Activated naive CD4-positive, alpha-beta T cell treated with anti-CD3 and anti-CD28 coated beads, Interleukin-2, amount 50 U/mL, for 72 hours (primary cell): ENCODE data around the gene DUS1L. TPM values are rescaled to one million over a fixed set of nuclear protein-coding genes. Genes with fewer than 3 reads are reported as not detected.

Experiments used
- ATAC-seq, 2 donors: fragments of 150-1000 bp; cut with Tn5 transposase; 2 replicates each; pipeline ENCODE4 v1.10.0; 2021; ENCODE audit warnings: mild to moderate bottlenecking in 2 of 2, moderate library complexity in 2 of 2
- DNase-seq, 2 donors: peaks; one replicate each; pipeline ENCODE4 v3.0.0; 2021 to 2022; ENCODE audit warnings: low spot score in 2 of 2
- H3K27ac Mint-ChIP-seq, 2 donors: one replicate each; pipeline ENCODE4 v1.8.0; 2022; ENCODE audit warnings: mild to moderate bottlenecking in 2 of 2, mixed read lengths in 2 of 2
- H3K36me3 Mint-ChIP-seq, 2 donors: one replicate each; pipeline ENCODE4 v1.8.0; 2022; ENCODE audit warnings: mixed read lengths in 2 of 2
- H3K9me3 Mint-ChIP-seq, 2 donors: one replicate each; pipeline ENCODE4 v1.8.0; 2022; ENCODE audit warnings: mixed read lengths in 2 of 2
- total RNA-seq, 2 donors: library from RNA; stranded (reverse); gene quantifications; one replicate each; pipeline ENCODE4 v1.2.3, GENCODE V29; 2022

The DUS1L gene
- 100 to 1,000 TPM in 1 of 2 donors, 10 to 100 TPM in 1; 86.2 to 103 TPM for total RNA-seq

DNA sequence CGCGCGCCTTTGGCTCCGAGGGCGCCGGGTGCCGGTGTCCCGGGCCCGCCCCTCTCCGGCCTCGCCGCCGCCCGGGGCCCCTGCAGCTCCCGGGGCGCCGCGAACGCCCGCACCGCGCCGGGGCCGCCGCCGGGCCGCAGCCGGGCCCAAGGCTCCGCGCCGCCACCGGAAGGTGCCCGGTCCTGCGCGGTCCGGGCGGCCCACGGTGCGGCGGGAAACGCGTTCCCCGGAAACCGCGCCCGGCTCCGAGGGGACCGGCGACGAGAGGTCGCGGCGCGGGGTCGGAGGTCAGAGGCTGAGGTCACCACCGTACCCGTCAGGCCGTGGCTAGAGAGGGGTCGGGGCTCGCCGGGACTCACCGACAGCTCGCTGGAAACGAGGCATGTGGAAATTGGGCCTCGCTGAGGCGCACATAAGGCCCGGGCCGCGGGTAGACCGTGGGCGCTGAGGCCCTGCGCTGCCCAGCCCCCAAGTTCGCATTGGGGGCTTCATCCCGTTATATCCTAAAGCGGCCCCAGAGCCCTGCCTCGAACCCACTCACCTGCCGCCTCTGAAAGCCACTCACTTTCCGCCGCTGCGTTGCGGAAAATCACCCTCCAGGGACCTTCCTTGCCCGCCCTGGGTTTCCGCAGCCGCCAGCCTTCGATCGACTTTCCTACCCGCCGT, at the start of gene DUS1L:
TSS of gene DUS1L (minus strand) at position 167 of the 666 bp plus-strand sequence. CDS start 745 bp downstream, outside the sequence.
- no peaks in the 10 kb centered on the region for H3K9me3 Mint-ChIP-seq
- peak; percentile 83 to 89 for ATAC-seq

DNA sequence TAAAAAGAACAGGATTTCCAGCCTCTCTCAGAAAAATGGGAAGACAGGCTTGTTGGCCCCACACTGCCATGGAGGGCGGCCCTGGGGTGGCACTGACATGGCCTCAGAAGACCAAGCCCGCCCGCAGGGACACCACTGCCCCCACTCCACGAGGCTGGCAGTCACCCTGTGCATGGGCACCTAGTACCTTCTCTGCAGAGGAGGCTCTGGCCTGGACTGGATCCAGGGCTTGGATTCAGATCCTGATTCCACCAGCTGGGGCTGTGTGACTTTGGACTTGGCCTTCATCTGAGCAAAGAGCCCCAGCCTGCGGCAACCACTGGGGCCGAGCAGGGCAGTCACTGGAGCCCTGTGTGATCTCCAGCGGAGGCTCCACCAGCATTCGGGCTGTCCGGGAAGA, 49.3 kb upstream of the DUS1L start:
- no peak for ATAC-seq
- Mint-ChIP-seq H3K36me3 (no peaks in the 10 kb centered on the region), H3K9me3 (no peaks in the 10 kb centered on the region), H3K27ac (no peak overlapping the region)
- DNase-seq, result no peak

More for the DNA sequence above, at the start of gene DUS1L:
- Mint-ChIP-seq H3K36me3 (peaks cover 0 to 4% of the 10 kb centered on the region in 2 donors), H3K27ac (peak within 1 kb of the TSS; percentile 89 to 93)
- peak; percentile 76 to 85 for DNase-seq

DNA sequence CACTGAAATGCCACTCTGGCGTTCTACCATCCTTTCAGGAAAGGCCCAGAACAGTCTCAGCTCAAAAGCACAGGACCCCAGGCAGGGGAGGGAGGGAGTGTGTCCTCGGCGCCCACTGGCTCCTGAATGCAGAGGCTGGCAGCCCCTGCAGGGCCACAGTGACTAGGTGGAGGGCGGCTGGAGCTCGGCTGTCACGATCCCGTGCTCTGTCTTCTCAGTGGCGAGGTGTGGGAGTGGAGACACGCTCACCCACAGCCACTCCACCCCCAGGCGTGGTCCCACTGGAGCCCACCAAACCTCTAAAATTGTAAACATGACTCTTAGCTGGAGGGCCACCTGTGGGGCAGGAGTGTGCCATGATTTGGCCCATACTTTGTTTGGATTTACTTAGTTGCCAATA, 48.8 kb upstream of the DUS1L start:
- Mint-ChIP-seq H3K9me3 (no peaks in the 10 kb centered on the region), H3K36me3 (no peaks in the 10 kb centered on the region), H3K27ac (no peak overlapping the region)
- ATAC-seq, result no peak
- DNase-seq, result no peak

DNA sequence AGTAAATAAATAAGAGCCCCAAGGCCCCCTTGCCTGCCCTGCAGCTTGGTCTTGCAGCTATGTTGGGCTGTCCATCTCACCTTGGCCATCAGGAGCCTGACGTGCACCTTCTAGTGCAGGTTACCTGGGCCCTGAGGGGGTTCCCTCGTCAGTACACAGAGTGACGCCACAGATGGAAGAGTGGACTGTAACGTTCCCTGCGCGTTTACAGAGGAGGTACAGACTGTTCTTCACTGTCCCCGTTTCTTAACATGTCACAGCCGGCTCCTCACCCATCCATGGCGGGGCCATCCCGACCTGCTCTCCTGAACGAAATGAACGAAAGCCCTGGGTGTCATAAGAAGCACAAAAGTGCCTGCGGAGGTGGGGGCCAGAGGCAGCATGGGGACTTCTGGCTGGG, 48.3 kb upstream of the DUS1L start:
- ATAC-seq, result no peak
- no peaks in the 10 kb centered on the region for H3K9me3 Mint-ChIP-seq
- H3K27ac Mint-ChIP-seq, result peak overlapping the region in 1 of 2 donors; percentile 47
- DNase-seq, result no peak
- no peaks in the 10 kb centered on the region for H3K36me3 Mint-ChIP-seq

DNA sequence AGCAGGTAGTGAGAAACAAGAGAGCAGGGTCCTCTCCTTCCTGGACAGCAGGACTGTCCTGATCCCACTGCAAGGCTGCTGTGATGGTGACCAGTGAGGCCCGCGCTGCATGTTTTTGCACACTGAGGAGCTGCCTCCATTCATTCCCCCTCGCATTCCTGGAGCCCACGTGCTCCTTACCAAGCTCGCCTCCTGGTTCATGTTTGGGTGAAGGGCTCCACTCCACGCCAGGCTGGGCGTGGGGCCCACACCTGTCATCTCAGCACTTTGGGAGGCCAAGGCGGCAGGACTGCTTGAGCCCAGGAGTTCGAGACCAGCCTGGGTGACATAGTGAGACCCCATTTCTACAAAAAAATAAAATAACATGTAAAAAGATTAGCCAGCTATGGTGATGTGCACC, 47.8 kb upstream of the DUS1L start:
- ATAC-seq (no peak), DNase-seq (no peak)
- H3K36me3 Mint-ChIP-seq, result no peaks in the 10 kb centered on the region
- H3K9me3 Mint-ChIP-seq, result no peaks in the 10 kb centered on the region
- peak overlapping the region in 1 of 2 donors; percentile 47 for H3K27ac Mint-ChIP-seq

DNA sequence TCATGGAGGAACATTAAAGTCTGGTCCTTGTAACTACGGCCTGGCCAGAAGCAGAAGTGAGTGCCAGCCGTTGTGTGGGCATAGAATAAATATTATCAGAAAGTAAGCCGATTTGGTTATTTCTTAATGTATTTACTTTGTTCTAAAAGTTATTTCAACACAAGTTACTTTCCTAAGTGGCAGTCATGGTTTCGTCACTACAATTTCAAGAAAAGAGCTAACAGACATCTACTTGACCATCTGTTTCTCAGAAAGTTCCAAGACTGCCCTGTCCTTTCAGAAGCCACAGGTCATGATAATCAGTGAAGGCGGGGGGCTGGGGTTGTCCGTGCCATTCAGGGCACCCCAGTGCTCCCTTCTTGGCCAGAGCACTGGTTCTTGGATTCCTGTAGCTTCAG, 47.3 kb upstream of the DUS1L start:
- H3K27ac Mint-ChIP-seq, result peak overlapping the region in 1 of 2 donors; percentile 44
- no peaks in the 10 kb centered on the region for H3K36me3 Mint-ChIP-seq
- no peaks in the 10 kb centered on the region for H3K9me3 Mint-ChIP-seq
- DNase-seq (no peak), ATAC-seq (no peak)

DNA sequence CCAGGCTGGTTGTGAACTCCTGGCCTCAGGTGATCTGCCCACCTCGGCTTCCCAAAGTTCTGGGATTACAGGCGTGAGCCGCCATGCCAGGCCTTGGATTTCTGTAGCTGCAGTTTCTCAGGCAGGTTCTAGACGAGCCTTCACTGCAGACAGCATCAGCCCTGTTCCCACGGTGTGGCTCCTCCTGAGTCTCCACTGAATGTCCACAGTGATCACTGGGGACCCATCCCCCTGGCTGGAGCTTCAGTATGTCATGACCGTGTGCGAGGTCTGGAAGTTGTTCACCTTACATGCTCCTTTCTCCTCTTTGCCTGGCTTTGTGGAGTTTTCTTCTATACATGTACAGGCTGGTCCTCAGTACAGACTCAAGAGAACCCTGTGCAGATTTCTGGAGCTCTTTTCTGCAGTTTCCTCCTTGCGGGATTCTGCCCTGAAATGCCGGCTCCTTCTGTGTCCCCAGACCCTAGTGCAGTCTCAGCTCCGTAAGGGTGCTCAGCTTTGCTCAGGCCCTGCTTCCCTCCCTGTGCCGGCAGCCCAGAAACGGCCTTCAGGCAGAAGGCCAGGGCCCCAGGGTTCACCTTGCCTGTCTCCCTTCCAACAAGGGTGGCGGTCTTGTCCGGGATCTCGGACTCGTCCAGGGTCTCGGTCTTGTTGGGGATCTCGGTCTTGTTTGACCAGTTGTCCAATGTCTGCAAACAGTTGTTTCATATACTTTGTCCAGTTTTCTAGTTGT, 46.7 kb upstream of the DUS1L start:
- DNase-seq, result no peak
- no peaks in the 10 kb centered on the region for H3K36me3 Mint-ChIP-seq
- no peaks in the 10 kb centered on the region for H3K9me3 Mint-ChIP-seq
- ATAC-seq, result no peak
- H3K27ac Mint-ChIP-seq, result peak overlapping the region; percentile 30 to 44

DNA sequence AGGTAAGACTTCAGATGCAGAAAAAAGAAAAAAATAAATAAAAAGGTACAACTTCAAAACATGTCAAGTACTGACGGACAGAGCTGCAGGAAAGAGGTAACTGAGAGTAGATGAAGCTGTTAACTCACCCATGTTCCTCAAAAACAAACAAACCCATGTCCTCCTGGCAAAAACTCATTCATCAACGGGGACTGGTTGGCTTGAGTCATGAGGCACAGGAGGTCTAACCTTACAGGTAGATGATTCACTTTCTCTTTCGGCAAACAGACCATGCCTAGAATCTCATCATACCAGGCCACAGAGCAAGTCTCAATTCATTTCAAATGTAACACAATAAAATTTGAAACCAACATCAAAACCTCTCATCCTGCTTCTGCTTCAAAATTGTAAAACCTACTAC, 44.7 kb upstream of the DUS1L start:
- H3K36me3 Mint-ChIP-seq, result peaks cover 0 to 9% of the 10 kb centered on the region in 2 donors
- no peaks in the 10 kb centered on the region for H3K9me3 Mint-ChIP-seq
- ATAC-seq, result peak; percentile 65 to 85
- DNase-seq, result no peak
- peak overlapping the region in 1 of 2 donors; percentile 97 for H3K27ac Mint-ChIP-seq

DNA sequence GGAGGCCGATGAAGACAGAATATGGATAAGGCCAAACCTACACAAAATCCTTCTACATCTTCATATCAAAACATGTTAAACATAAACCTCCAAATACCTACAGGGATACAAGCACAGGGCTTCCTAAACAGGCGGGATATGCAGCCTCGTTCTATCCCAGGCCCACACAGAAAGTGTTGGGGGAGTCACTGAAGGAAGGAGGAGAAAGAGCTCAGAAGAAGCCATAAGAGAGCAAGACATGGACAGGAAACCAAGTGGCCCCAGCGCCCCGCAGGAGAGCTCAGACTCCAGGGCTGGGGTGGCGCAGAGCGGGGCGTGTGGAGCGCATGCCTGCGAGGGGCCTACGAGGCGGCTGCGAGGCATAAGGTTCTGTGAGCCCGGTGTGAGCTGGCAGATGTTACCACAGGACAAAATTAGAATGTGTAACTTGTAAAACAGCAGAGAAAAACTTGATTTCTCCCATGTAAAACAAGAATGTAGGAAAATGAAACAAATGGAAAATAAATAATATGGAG, 43.4 kb upstream of the DUS1L start:
- no peaks in the 10 kb centered on the region for H3K9me3 Mint-ChIP-seq
- H3K36me3 Mint-ChIP-seq, result peaks cover 0 to 9% of the 10 kb centered on the region in 2 donors
- H3K27ac Mint-ChIP-seq, result peak overlapping the region in 1 of 2 donors; percentile 70
- no peak for ATAC-seq
- DNase-seq, result no peak

DNA sequence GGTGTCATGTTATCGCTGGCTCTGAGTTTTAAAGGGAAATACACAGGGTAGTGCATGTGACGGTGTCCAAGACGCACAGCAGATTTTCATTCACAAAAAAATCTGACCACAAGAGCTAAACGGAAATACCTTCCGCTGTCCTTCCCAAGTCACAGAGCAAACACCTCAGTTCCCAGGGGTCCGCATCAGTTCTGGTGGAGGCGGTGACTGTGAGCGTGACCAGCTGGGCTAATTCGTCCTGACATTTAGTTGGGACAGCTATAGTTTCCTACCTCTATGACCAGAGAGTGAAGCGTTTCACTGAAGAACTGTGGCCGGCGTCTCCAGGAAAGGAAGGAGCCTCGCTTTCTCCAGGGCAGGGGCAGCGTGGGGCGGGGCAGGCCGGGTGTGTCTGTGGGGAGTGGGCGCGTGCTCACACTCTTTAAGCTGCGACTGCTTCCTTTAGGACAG, 42.9 kb upstream of the DUS1L start:
- DNase-seq, result no peak
- Mint-ChIP-seq H3K27ac (peak overlapping the region in 1 of 2 donors; percentile 70), H3K36me3 (peaks cover 0 to 9% of the 10 kb centered on the region in 2 donors), H3K9me3 (no peaks in the 10 kb centered on the region)
- ATAC-seq, result no peak

DNA sequence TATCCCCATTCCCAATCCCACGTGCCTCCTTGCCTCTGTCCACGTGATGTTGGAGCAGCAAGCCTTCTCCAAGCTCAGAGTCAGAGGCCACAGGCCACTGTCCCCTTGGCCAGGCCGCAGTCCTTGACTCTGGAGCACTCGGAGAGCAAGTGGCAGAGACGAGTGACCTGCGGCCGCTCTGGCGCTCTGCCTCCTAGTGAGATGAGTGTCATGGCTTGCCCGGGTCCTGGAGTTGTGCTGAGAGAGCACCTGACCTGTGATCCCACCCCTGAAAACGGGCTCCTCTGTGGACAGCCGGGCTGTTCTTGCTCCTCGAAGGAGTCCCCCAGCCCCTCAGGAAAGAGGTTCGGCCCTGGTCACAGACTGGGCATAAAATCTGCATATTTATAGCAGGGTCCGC, 42.4 kb upstream of the DUS1L start:
- no peak for DNase-seq
- H3K9me3 Mint-ChIP-seq, result no peaks in the 10 kb centered on the region
- H3K27ac Mint-ChIP-seq, result peak overlapping the region in 1 of 2 donors; percentile 70
- H3K36me3 Mint-ChIP-seq, result peaks cover 0 to 9% of the 10 kb centered on the region in 2 donors
- no peak for ATAC-seq

DNA sequence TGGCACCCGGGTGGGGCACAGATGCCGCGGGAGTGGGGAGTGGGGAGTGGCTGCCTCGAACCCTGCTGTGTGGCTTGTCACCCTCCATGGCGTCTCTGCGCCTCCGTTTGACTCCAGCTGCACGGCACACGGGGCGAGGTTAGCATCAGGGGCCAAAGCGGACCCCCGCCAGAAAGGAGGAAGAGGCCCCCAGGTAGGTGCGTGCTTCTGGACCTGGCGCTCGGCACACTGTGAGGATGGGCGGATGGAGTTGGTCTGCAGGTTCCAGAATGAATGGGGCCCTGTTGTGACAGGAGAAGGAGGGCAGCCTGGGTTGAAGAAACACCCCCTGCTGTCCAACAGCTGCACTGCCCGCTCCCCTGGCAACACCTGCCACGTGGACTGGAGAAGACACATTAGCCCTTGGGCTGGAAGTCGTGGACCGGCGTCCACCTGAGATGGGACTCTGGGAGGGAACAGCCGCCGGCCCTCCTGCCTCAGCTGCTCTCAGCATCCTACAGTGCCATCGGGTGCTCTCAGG, 41.8 kb upstream of the DUS1L start:
- Mint-ChIP-seq H3K9me3 (no peaks in the 10 kb centered on the region), H3K36me3 (peaks cover 0 to 9% of the 10 kb centered on the region in 2 donors), H3K27ac (peak overlapping the region; percentile 60 to 91)
- no peak for DNase-seq
- ATAC-seq, result no peak

DNA sequence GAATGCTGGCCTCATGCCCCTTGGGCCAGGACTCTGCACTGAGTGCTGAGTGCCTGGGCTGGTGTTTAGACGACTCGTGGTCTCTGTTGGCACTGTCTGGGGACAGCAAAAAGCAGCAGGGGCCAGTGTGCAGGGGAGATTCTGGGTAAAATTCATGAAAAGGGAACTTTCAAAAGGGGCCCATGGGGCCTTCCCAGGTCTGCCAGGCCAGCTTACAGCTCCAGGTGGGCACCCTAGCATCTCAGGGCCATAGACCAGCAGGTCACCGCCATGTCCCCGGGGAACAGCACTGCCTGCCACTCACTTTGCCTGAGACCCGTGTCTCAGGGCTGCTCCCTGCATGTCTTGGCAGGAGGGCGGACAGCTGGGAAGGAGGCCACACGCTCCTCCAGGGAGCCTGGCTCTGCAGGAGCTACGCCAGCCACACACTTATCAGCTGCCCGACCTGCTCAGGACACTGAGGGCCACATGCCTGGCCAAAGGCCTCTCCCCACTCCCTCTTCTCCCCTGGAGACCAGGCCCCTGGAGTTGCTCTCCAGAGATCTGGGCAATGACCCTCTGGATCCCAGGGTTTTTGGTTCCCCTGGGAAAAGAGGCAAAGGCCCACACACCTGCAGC, 41.2 kb upstream of the DUS1L start:
- DNase-seq, result no peak
- H3K36me3 Mint-ChIP-seq, result peaks cover 0 to 9% of the 10 kb centered on the region in 2 donors
- no peaks in the 10 kb centered on the region for H3K9me3 Mint-ChIP-seq
- ATAC-seq, result peak in 1 of 2 donors; percentile 2
- H3K27ac Mint-ChIP-seq, result peak overlapping the region; percentile 91 to 95

DNA sequence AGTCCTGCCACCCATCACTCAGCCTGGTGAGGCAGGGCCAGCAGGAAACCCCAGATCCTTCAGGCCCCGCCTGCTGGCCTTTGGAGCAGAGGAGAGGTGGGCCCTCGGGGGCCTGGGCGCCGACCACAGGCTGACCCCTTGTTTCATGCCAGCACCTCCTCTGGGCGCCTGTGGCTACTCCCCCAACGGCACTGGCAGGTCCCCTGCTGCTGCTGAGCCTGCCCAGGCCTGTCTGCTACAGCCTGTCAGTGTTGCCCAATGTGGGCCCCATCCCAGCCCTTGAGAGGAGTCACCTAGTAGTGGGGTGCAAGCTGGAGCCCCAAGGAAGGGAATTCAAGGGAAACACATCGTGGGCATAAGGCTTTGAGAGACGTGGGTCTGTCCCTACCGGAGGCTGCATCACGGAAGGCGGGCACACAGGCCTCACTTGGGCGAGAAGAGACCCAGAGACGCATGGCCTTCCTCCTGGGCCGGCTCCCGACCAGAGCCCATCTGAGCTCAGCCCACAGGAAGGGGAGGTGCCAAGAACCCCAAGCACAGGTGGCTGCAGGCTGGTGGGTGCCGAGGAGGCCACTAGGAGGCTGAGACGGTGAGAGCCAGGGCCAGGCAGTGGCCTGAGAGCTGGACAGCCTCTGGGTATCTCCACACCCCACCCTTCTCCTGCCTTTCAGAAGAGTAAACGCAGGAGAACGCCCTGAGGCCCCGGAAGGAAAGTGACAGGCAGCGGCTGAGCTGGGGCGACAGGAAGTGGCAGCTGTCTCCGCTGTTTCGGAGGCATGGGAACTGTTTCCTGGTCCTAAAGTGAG, 40.5 kb upstream of the DUS1L start:
- no peaks in the 10 kb centered on the region for H3K9me3 Mint-ChIP-seq
- H3K36me3 Mint-ChIP-seq, result peaks cover 0 to 9% of the 10 kb centered on the region in 2 donors
- ATAC-seq (peak; percentile 88 to 94), DNase-seq (peak; percentile 66 to 82)
- peak overlapping the region; percentile 91 to 95 for H3K27ac Mint-ChIP-seq

DNA sequence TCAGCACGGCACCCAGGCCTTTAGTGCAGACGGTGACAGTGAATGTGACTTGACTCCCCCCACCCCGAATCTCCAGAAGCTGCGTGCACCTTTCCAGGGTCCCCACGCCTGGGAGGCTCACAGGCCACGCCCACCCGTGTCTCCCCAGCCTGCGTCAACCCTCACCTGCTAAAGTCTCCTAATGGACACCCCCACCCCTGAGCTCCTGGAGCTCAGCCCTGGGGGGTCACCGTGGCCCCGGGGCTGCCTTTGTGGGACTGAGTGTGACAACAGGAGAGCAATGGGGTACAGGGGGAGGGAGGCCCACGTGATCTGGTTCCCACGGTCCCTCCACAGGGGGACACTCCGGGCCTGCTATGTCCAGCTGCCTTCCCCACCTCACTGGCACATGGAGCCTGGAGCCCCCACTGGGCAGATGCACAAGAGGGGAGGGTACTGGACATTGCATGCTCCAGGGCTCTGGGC, 39.8 kb upstream of the DUS1L start:
- DNase-seq (no peak), ATAC-seq (no peak)
- H3K27ac Mint-ChIP-seq, result peak overlapping the region; percentile 91 to 95
- peaks cover 0 to 9% of the 10 kb centered on the region in 2 donors for H3K36me3 Mint-ChIP-seq
- no peaks in the 10 kb centered on the region for H3K9me3 Mint-ChIP-seq
